Natural killer cell (primary cell): Measurements from ENCODE around the gene CCL26. TPM values are rescaled to one million over a fixed set of nuclear protein-coding genes. Genes with fewer than 3 reads are reported as not detected.

ENCODE experiments used
- ATAC-seq, 3 donors: fragments of 150-1000 bp in 2 of 3; fragments of 200-7000 bp in 1 of 3; cut with Tn5 transposase; 1 replicate in 1 of 3; 2 replicates in 2 of 3; pipeline ENCODE4 v1.10.0; 2021; ENCODE audit warnings: mild to moderate bottlenecking in 2 of 3, moderate library complexity in 2 of 3
- DNase-seq, 2 donors: peaks; one replicate each; pipeline versions ENCODE4 v3.0.0 to v3.0.0-alpha.2; 2013 to 2021; ENCODE audit warnings: mixed read lengths in 1 of 2
- H3K27ac ChIP-seq: one replicate; pipeline ENCODE4 v1.5.1; 2013; ENCODE audit warnings: mild to moderate bottlenecking, low read length
- H3K27me3 ChIP-seq: one replicate; pipeline ENCODE4 v1.6.1; 2013; ENCODE audit warnings: low read length; ENCODE audit not compliant: control insufficient read depth, insufficient read depth
- H3K36me3 ChIP-seq: one replicate; pipeline ENCODE4 v1.6.1; 2013; ENCODE audit warnings: low read length; ENCODE audit not compliant: control insufficient read depth, insufficient read depth
- H3K4me1 ChIP-seq: one replicate; pipeline ENCODE4 v1.6.1; 2013; ENCODE audit warnings: low read length; ENCODE audit not compliant: control insufficient read depth, insufficient read depth
- H3K4me3 ChIP-seq: one replicate; pipeline ENCODE4 v1.5.1; 2013; ENCODE audit warnings: low read length
- H3K9me3 ChIP-seq: one replicate; pipeline ENCODE4 v1.6.1; 2013; ENCODE audit warnings: low read length; ENCODE audit not compliant: control insufficient read depth, insufficient read depth
- H3K27ac Mint-ChIP-seq, 2 donors: one replicate each; pipeline ENCODE4 v1.8.0; 2022; ENCODE audit warnings: mild to moderate bottlenecking in 2 of 2, mixed read lengths in 2 of 2, moderate library complexity in 1 of 2
- H3K27me3 Mint-ChIP-seq, 2 donors: one replicate each; pipeline ENCODE4 v1.8.0; 2022; ENCODE audit warnings: low read depth in 2 of 2, mixed read lengths in 2 of 2
- H3K36me3 Mint-ChIP-seq: one replicate; pipeline ENCODE4 v1.8.0; 2022; ENCODE audit warnings: mixed read lengths
- H3K4me1 Mint-ChIP-seq, 2 donors: one replicate each; pipeline ENCODE4 v1.8.0; 2022; ENCODE audit warnings: mixed read lengths in 2 of 2
- H3K4me3 Mint-ChIP-seq: one replicate; pipeline ENCODE4 v1.8.0; 2022; ENCODE audit warnings: mild to moderate bottlenecking, moderate library complexity, mixed read lengths
- H3K9me3 Mint-ChIP-seq, 2 donors: one replicate each; pipeline ENCODE4 v1.8.0; 2022; ENCODE audit warnings: mixed read lengths in 2 of 2
- WGBS: methylation state at CpG from one replicate; pipeline ENCODE4 v1.1.7; 2013; ENCODE audit warnings: missing lambda C conversion rate; ENCODE audit not compliant: insufficient coverage; 5-methylcytosine and 5-hydroxymethylcytosine counted together
- intact Hi-C: fragments of 100-400 bp; cut with micrococcal nuclease; formaldehyde crosslinking; loops from one replicate; pipeline ENCODE4 v1.14.2; 2022
- total RNA-seq, 4 donors: library from RNA; stranded (reverse); fragments of 120-200 nt in 1 of 4; gene quantifications; one replicate each; pipeline versions ENCODE4 v1.2.3 to v1.2.4, GENCODE V29; 2013 to 2022
- TF ChIP-seq, protein P1 (sequence below): fragments of 200-600 bp; IDR thresholded peaks from one replicate; pipeline ENCODE4 v1.8.0; 2022; ENCODE audit warnings: antibody characterized with exemption

The CCL26 gene
- total RNA-seq, 3 donors from 2014 or later (not counting 1 experiment from before 2014, with no cell fraction given): not detected

DNA sequence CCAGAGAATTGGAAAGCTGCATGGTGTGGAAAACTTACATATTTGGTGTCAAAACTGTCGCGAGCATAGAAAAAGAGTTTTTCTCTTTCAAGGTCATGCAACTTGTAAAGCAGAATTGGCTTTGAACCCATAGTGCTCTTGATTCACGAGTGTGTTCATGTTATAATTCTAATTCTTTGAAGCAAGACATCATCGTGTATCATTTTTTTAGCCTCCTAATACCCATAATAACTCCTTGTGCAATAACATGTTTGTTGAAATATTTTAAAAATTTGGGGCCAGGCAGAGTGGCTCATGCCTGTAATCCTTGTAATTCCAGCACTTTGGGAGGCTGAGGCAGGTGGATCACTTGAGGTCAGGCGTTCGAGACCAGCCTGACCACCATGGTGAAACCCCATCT lies 37.4 kb upstream of the CCL26 start:
- no peak for ATAC-seq
- Histone ChIP-seq H3K4me1 (no peaks in the 10 kb centered on the region), H3K36me3 (no peaks in the 10 kb centered on the region), H3K27ac (no peak overlapping the region), H3K4me3 (no peak overlapping the region), H3K27me3 (no peaks in the 10 kb centered on the region), H3K9me3 (peaks cover 13% of the 10 kb centered on the region)
- no peak overlapping the region for H3K4me3 Mint-ChIP-seq
- H3K27me3 Mint-ChIP-seq: no peaks in the 10 kb centered on the region
- TF ChIP-seq, protein P1, sequence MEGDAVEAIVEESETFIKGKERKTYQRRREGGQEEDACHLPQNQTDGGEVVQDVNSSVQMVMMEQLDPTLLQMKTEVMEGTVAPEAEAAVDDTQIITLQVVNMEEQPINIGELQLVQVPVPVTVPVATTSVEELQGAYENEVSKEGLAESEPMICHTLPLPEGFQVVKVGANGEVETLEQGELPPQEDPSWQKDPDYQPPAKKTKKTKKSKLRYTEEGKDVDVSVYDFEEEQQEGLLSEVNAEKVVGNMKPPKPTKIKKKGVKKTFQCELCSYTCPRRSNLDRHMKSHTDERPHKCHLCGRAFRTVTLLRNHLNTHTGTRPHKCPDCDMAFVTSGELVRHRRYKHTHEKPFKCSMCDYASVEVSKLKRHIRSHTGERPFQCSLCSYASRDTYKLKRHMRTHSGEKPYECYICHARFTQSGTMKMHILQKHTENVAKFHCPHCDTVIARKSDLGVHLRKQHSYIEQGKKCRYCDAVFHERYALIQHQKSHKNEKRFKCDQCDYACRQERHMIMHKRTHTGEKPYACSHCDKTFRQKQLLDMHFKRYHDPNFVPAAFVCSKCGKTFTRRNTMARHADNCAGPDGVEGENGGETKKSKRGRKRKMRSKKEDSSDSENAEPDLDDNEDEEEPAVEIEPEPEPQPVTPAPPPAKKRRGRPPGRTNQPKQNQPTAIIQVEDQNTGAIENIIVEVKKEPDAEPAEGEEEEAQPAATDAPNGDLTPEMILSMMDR: no peak
- no peaks in the 10 kb centered on the region for H3K4me1 Mint-ChIP-seq
- WGBS: 68% methylated on average over 5 of the region's 6 CpGs
- no peak overlapping the region for H3K27ac Mint-ChIP-seq
- no peak for DNase-seq
- peaks cover 0 to 5% of the 10 kb centered on the region in 2 donors for H3K9me3 Mint-ChIP-seq
- H3K36me3 Mint-ChIP-seq: peaks cover 9% of the 10 kb centered on the region
- intact Hi-C loops: no loop called here

DNA sequence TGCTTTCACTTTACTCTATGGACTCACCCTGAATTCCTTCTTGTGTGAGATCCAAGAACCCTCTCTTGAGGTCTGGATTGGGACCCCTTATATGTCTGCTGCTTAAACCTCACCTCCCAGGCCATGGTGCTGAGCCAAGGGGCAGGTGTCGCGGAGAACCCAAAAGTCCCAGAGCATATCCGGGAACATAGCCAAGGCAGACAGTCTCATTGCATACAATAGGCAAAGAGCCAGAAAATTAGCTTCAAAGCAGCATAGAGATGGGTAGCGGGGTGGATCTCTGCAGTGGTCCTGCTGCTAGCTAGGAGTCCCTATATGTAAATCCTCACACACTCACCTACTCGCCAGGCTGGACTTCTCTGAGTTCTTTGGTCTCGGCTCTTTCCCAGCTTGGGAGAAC lies 36.1 kb upstream of the CCL26 start:
- Mint-ChIP-seq H3K27me3 (no peaks in the 10 kb centered on the region), H3K4me3 (no peak overlapping the region), H3K9me3 (peaks cover 0 to 5% of the 10 kb centered on the region in 2 donors), H3K27ac (no peak overlapping the region), H3K36me3 (peaks cover 9% of the 10 kb centered on the region), H3K4me1 (no peaks in the 10 kb centered on the region)
- Histone ChIP-seq H3K4me3 (no peak overlapping the region), H3K4me1 (no peaks in the 10 kb centered on the region), H3K9me3 (peaks cover 13% of the 10 kb centered on the region), H3K36me3 (no peaks in the 10 kb centered on the region), H3K27me3 (no peaks in the 10 kb centered on the region), H3K27ac (no peak overlapping the region)
- WGBS: 99% methylated on average over 6 of the region's 6 CpGs
- TF ChIP-seq, protein P1: no peak
- no peak for ATAC-seq
- DNase-seq: no peak
- intact Hi-C loops: no loop called here

DNA sequence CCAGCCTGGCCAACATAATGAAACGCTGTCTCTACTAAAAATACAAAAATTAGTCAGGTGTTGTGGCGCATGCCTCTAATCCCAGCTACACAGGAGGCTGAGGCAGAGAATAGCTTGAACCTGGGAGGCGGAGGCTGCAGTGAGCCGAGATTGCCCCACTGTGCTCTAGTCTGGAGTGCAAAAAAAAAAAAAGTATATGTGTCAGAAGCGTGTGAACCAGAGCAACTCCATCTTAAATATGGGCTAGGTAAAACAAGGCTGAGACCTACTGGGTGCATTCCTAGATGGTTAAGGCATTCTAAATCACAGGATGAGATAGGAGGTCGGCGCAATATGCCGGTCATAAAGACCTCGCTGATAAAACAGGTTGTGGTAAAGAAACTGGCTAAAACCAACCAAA lies 35.4 kb upstream of the CCL26 start:
- peaks cover 0 to 3% of the 10 kb centered on the region in 2 donors for H3K27me3 Mint-ChIP-seq
- Histone ChIP-seq H3K4me1 (no peaks in the 10 kb centered on the region), H3K36me3 (no peaks in the 10 kb centered on the region), H3K9me3 (peaks cover 13% of the 10 kb centered on the region), H3K27ac (no peak overlapping the region), H3K27me3 (no peaks in the 10 kb centered on the region), H3K4me3 (no peak overlapping the region)
- H3K27ac Mint-ChIP-seq: no peak overlapping the region
- ATAC-seq (no peak), DNase-seq (no peak)
- H3K4me1 Mint-ChIP-seq: no peaks in the 10 kb centered on the region
- peaks cover 9% of the 10 kb centered on the region for H3K36me3 Mint-ChIP-seq
- TF ChIP-seq, protein P1: no peak
- intact Hi-C loops: no loop called here
- H3K4me3 Mint-ChIP-seq: no peak overlapping the region
- peaks cover 0 to 5% of the 10 kb centered on the region in 2 donors for H3K9me3 Mint-ChIP-seq
- 88% methylated on average over 9 of the region's 9 CpGs for WGBS

DNA sequence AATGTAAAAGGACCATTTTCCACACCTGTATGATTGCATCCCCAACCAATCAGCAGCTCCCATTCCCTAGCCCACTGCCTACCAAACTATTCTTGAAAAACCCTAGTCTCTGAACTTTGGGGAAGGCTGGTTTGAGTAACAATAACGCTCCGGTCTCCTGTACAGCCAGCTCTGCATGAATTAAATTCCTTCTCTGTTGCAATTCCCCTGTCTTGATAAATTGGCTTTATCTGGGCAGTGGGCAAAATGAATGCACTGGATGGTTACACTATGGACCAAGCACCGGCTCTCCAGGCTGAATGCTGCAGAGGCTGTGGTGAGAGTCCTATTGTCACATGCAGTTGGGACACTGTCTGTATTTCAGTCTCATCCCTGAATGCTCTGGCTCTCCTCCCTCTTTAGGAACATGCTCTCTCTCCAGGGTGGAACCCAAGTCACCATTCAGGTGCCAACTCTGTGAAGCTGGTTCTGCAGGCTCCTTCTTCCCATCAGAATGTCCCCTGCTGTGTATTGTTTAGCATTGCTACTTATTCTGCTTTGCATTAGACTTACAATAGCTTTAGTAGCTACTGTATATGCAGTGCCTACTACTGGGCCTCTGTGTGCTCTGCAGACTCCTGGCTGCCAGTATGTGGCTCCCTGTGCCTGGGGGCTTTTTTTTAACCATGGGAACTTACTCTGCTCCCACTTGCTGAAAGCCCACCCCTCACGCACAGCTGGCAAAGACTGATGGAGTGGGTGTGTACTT lies 34.7 kb upstream of the CCL26 start:
- no peak overlapping the region for H3K27ac ChIP-seq
- TF ChIP-seq, protein P1: no peak
- Mint-ChIP-seq H3K4me1 (no peaks in the 10 kb centered on the region), H3K27me3 (peaks cover 0 to 3% of the 10 kb centered on the region in 2 donors), H3K36me3 (peaks cover 9% of the 10 kb centered on the region), H3K27ac (no peak overlapping the region), H3K4me3 (no peak overlapping the region), H3K9me3 (peaks cover 0 to 5% of the 10 kb centered on the region in 2 donors)
- ATAC-seq: no peak
- H3K9me3 ChIP-seq: peaks cover 13% of the 10 kb centered on the region
- no peak overlapping the region for H3K4me3 ChIP-seq
- H3K36me3 ChIP-seq: no peaks in the 10 kb centered on the region
- no peaks in the 10 kb centered on the region for H3K27me3 ChIP-seq
- DNase-seq: no peak
- 95% methylated on average over 4 of the region's 4 CpGs for WGBS
- intact Hi-C loops: no loop called here
- no peaks in the 10 kb centered on the region for H3K4me1 ChIP-seq
